Smooth muscle cell (in vitro differentiated cells): ENCODE measurements around the gene VGLL4. TPM values are rescaled to one million over a fixed set of nuclear protein-coding genes. Genes with fewer than 3 reads are reported as not detected.
"Not testable (repeated sequence)": the region's sequence is repeated elsewhere in the genome, so short reads cannot be mapped to it uniquely, and the experiment has no call there.

Source experiments
- DNase-seq: peaks from one replicate; lab custom pipeline; 2025; ENCODE audit not compliant: unreplicated experiment; lab: John Stamatoyannopoulos, UW
- H2AFZ ChIP-seq: fragments of 200-600 bp; sonication (generic); 2 replicates; pipeline ENCODE4 v1.6.0; 2016; ENCODE audit warnings: antibody characterized with exemption, low read depth, mild to moderate bottlenecking
- H3F3A ChIP-seq: fragments of 200-600 bp; sonication (generic); 2 replicates; pipeline ENCODE4 v1.6.0; 2017; ENCODE audit warnings: antibody characterized with exemption, low read depth
- H3K27ac ChIP-seq: fragments of 200-600 bp; sonication (generic); 2 replicates; pipeline ENCODE4 v1.5.1; 2016; ENCODE audit warnings: low read depth, mild to moderate bottlenecking
- H3K27me3 ChIP-seq: fragments of 200-600 bp; sonication (generic); 2 replicates; pipeline ENCODE4 v1.6.1; 2016; ENCODE audit warnings: low read depth, mild to moderate bottlenecking
- H3K36me3 ChIP-seq: fragments of 200-600 bp; sonication (generic); 2 replicates; pipeline ENCODE4 v1.5.1; 2016; ENCODE audit warnings: low read depth
- H3K4me1 ChIP-seq: fragments of 200-600 bp; sonication (generic); 2 replicates; pipeline ENCODE4 v1.5.1; 2016; ENCODE audit warnings: low read depth
- H3K4me2 ChIP-seq: fragments of 200-600 bp; sonication (generic); 2 replicates; pipeline ENCODE4 v1.6.0; 2016; ENCODE audit warnings: mild to moderate bottlenecking
- H3K4me3 ChIP-seq: fragments of 200-600 bp; sonication (generic); 2 replicates; pipeline ENCODE4 v1.5.1; 2016; ENCODE audit warnings: mild to moderate bottlenecking
- H3K79me2 ChIP-seq: fragments of 200-600 bp; sonication (generic); 2 replicates; pipeline ENCODE4 v1.6.0; 2016; ENCODE audit warnings: low read depth, mild to moderate bottlenecking
- H3K9ac ChIP-seq: fragments of 200-600 bp; sonication (generic); 2 replicates; pipeline ENCODE4 v1.6.0; 2016; ENCODE audit warnings: low read depth
- H3K9me3 ChIP-seq: fragments of 200-600 bp; sonication (generic); replicated peaks from 2 replicates; pipeline ENCODE4 v1.5.1; 2016; ENCODE audit warnings: low read depth
- H4K20me1 ChIP-seq: fragments of 200-600 bp; sonication (generic); 2 replicates; pipeline ENCODE4 v1.6.0; 2016; ENCODE audit warnings: low read depth
- CTCF ChIP-seq: fragments of 200-600 bp; sonication (generic); IDR thresholded peaks from 2 replicates; pipeline ENCODE4 v1.5.1; 2017; ENCODE audit warnings: borderline replicate concordance, mild to moderate bottlenecking, antibody characterized with exemption; ENCODE audit not compliant: insufficient read depth, poor library complexity, severe bottlenecking
- WGBS: methylation state at CpG from one replicate; pipeline ENCODE4 v1.1.7; 2016; ENCODE audit warnings: low lambda C conversion rate; 5-methylcytosine and 5-hydroxymethylcytosine counted together
- polyA plus RNA-seq: library from polyadenylated mRNA; unstranded; fragments of >200 nt; fragmentation: Nextera tagmentation; extraction: Ambion mirVana; gene quantifications from 2 replicates; pipeline ENCODE4 v1.2.1, GENCODE V29; 2016
- total RNA-seq: library from RNA; depleted of rRNA; stranded (reverse); fragments of >200 nt; gene quantifications from 2 replicates; pipeline ENCODE4 v1.2.3, GENCODE V29; 2014

VGLL4 gene
- total and polyA plus RNA-seq, 2 experiments from 2014 or later = 72.0 to 109 TPM

GRCh38 chr3:11530153-11530721 lies 113.5 kb downstream of the VGLL4 start:
- H3K27me3 ChIP-seq = no peaks in the 10 kb centered on the region
- peaks cover 8% of the 10 kb centered on the region for H3F3A ChIP-seq
- H3K4me1 ChIP-seq = peaks cover 15% of the 10 kb centered on the region

GRCh38 chr3:11529281-11529680 lies 114.4 kb downstream of the VGLL4 start:
- no peaks in the 10 kb centered on the region for H4K20me1 ChIP-seq
- H3K4me2 ChIP-seq = peak overlapping the region; percentile 52
- peak overlapping the region; percentile 85 for H3K27ac ChIP-seq
- H3K79me2 ChIP-seq = no peaks in the 10 kb centered on the region
- no peak overlapping the region for H2AFZ ChIP-seq
- H3K9ac ChIP-seq = peak overlapping the region; percentile 43
- no peaks in the 10 kb centered on the region for H3K9me3 ChIP-seq
- WGBS = 50% methylated on average over 4 of the region's 4 CpGs
- H3F3A ChIP-seq = peaks cover 8% of the 10 kb centered on the region
- peaks cover 15% of the 10 kb centered on the region for H3K4me1 ChIP-seq
- TF ChIP-seq CTCF = no peak
- DNase-seq = no peak
- no peaks in the 10 kb centered on the region for H3K36me3 ChIP-seq
- no peaks in the 10 kb centered on the region for H3K27me3 ChIP-seq
- H3K4me3 ChIP-seq = no peak overlapping the region

More at GRCh38 chr3:11530153-11530721, 113.5 kb downstream of the VGLL4 start:
- H3K36me3 ChIP-seq = no peaks in the 10 kb centered on the region
- WGBS = 14% methylated on average over 11 of the region's 11 CpGs
- no peak for DNase-seq
- H3K9me3 ChIP-seq = no peaks in the 10 kb centered on the region
- no peaks in the 10 kb centered on the region for H3K79me2 ChIP-seq
- no peak overlapping the region for H3K9ac ChIP-seq
- H3K27ac ChIP-seq = peak overlapping the region; percentile 85
- H3K4me3 ChIP-seq = no peak overlapping the region
- no peak overlapping the region for H2AFZ ChIP-seq
- H4K20me1 ChIP-seq = no peaks in the 10 kb centered on the region
- TF ChIP-seq CTCF = no peak
- H3K4me2 ChIP-seq = peak overlapping the region; percentile 62

GRCh38 chr3:11526121-11526520 lies 117.6 kb downstream of the VGLL4 start:
- H4K20me1 ChIP-seq, H3K27me3 ChIP-seq, H3K9ac ChIP-seq, H3K36me3 ChIP-seq, H2AFZ ChIP-seq, H3F3A ChIP-seq, DNase-seq, H3K27ac ChIP-seq, H3K4me3 ChIP-seq, H3K9me3 ChIP-seq, H3K4me2 ChIP-seq, H3K79me2 ChIP-seq, H3K4me1 ChIP-seq: not testable (repeated sequence)
- 96% methylated on average over 5 of the region's 5 CpGs for WGBS

GRCh38 chr3:11523572-11524101 lies 120.1 kb downstream of the VGLL4 start:
- no peaks in the 10 kb centered on the region for H3K27me3 ChIP-seq
- H3K27ac ChIP-seq = peak overlapping the region; percentile 47
- H3K79me2 ChIP-seq = no peaks in the 10 kb centered on the region
- H3K9ac ChIP-seq = no peak overlapping the region
- WGBS = 80% methylated on average over 7 of the region's 7 CpGs
- no peaks in the 10 kb centered on the region for H3F3A ChIP-seq
- no peak overlapping the region for H2AFZ ChIP-seq
- H3K9me3 ChIP-seq = no peaks in the 10 kb centered on the region
- TF ChIP-seq CTCF = no peak
- no peak overlapping the region for H3K4me2 ChIP-seq
- no peaks in the 10 kb centered on the region for H3K4me1 ChIP-seq
- no peaks in the 10 kb centered on the region for H3K36me3 ChIP-seq
- H4K20me1 ChIP-seq = no peaks in the 10 kb centered on the region
- no peak overlapping the region for H3K4me3 ChIP-seq
- no peak for DNase-seq
